Vagina (tissue), 2 donors: ENCODE data around the gene DTX4. TPM values are rescaled to one million over a fixed set of nuclear protein-coding genes. Genes with fewer than 3 reads are reported as not detected.

Experiments
- DNase-seq, 2 donors: peaks; one replicate each; pipeline ENCODE4 v3.0.0-alpha.2; 2017; ENCODE audit errors: extremely low spot score in 2 of 2
- H3K27ac ChIP-seq: fragments of 200-600 bp; sonication (generic); one replicate; pipeline ENCODE4 v1.5.1; 2019
- H3K27me3 ChIP-seq: fragments of 200-600 bp; sonication (generic); one replicate; pipeline ENCODE4 v1.5.1; 2019
- H3K36me3 ChIP-seq, 2 donors: fragments of 200-600 bp; sonication (generic); one replicate each; pipeline ENCODE4 v1.5.1; 2017 to 2019
- H3K4me1 ChIP-seq: fragments of 200-600 bp; sonication (generic); one replicate; pipeline ENCODE4 v1.5.1; 2019
- H3K4me3 ChIP-seq, 2 donors: fragments of 200-600 bp; sonication (generic); 1 replicate in 1 of 2; 2 replicates in 1 of 2; pipeline ENCODE4 v1.5.1; 2016 to 2019
- H3K9me3 ChIP-seq: fragments of 200-600 bp; sonication (generic); one replicate; pipeline ENCODE4 v1.5.1; 2019
- POLR2A ChIP-seq, 2 donors: fragments of 450-650 bp; IDR thresholded peaks; one replicate each; pipeline ENCODE4 v1.6.1; 2017; ENCODE audit warnings: antibody characterized with exemption in 2 of 2, mild to moderate bottlenecking in 2 of 2, moderate library complexity in 2 of 2
- POLR2AphosphoS5 ChIP-seq, 2 donors: sonication (generic); formaldehyde crosslinking; IDR thresholded peaks; one replicate each; pipeline ENCODE4 v1.9.0; 2017; ENCODE audit warnings: antibody characterized with exemption in 2 of 2, mild to moderate bottlenecking in 2 of 2, low read depth in 1 of 2; ENCODE audit not compliant: insufficient read depth in 1 of 2
- intact Hi-C: fragments of 100-400 bp; cut with DNase I; formaldehyde crosslinking; loops from one replicate; pipeline ENCODE4 v1.15.1; 2023
- total RNA-seq: library from RNA; depleted of rRNA; stranded (reverse); fragments of >200 nt; gene quantifications from one replicate; pipeline ENCODE4 v1.2.3, GENCODE V29; 2016
- TF ChIP-seq, protein P1 (sequence below), 3 experiments: fragments of 450-650 bp in 2 of 3; fragments of 200-600 bp in 1 of 3; sonication (generic) in 1 of 3; IDR thresholded peaks; one replicate each; pipeline ENCODE4 v1.5.1; 2017 to 2019; ENCODE audit warnings: antibody characterized with exemption in 3 of 3, mild to moderate bottlenecking in 2 of 3, moderate library complexity in 2 of 3

DTX4 gene
- total RNA-seq, 1 donor from 2014 or later: 8.1 TPM

GRCh38 chr11:59193587-59194130 lies 21.7 kb downstream of the DTX4 start:
- TF ChIP-seq POLR2A (IDR thresholded peaks at IDR 0.05) (no peak), POLR2AphosphoS5 (IDR thresholded peaks at IDR 0.05; ENCODE audit: insufficient read depth in 1 of 2, low read depth in 1 of 2) (no peak)
- TF ChIP-seq, protein P1, sequence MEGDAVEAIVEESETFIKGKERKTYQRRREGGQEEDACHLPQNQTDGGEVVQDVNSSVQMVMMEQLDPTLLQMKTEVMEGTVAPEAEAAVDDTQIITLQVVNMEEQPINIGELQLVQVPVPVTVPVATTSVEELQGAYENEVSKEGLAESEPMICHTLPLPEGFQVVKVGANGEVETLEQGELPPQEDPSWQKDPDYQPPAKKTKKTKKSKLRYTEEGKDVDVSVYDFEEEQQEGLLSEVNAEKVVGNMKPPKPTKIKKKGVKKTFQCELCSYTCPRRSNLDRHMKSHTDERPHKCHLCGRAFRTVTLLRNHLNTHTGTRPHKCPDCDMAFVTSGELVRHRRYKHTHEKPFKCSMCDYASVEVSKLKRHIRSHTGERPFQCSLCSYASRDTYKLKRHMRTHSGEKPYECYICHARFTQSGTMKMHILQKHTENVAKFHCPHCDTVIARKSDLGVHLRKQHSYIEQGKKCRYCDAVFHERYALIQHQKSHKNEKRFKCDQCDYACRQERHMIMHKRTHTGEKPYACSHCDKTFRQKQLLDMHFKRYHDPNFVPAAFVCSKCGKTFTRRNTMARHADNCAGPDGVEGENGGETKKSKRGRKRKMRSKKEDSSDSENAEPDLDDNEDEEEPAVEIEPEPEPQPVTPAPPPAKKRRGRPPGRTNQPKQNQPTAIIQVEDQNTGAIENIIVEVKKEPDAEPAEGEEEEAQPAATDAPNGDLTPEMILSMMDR (IDR thresholded peaks at IDR 0.05): no peak
- Histone ChIP-seq H3K36me3 (no peaks in the 10 kb centered on the region), H3K4me1 (no peaks in the 10 kb centered on the region), H3K27ac (no peak overlapping the region), H3K27me3 (no peaks in the 10 kb centered on the region), H3K4me3 (no peak overlapping the region), H3K9me3 (no peaks in the 10 kb centered on the region)
- intact Hi-C loops: no loop called here
- no peak for DNase-seq

DNA sequence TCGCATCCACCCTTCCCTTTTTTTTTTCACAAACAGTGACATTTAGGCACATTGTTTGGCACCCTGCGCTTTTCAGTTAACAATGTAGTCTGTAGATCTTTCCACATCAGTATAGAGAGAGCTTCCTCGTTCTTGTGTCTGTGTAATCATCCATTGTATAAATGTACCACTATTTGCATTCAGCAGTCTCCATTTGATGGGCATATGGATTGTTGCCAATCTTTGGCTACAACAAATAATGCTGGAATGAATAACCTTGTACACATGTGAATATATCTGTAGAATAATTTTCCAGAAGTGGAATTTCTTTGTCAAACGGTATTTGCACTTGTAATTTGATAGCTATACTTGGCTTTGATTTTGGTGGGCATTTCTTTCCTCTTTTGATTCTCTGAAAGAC lies 23.7 kb downstream of the DTX4 start:
- H3K9me3 ChIP-seq: no peaks in the 10 kb centered on the region
- H3K4me3 ChIP-seq: no peak overlapping the region
- H3K27me3 ChIP-seq: no peaks in the 10 kb centered on the region
- TF ChIP-seq POLR2AphosphoS5 (IDR thresholded peaks at IDR 0.05; ENCODE audit: insufficient read depth in 1 of 2, low read depth in 1 of 2) (no peak), POLR2A (IDR thresholded peaks at IDR 0.05) (no peak)
- TF ChIP-seq, protein P1 (IDR thresholded peaks at IDR 0.05): no peak
- H3K4me1 ChIP-seq: no peaks in the 10 kb centered on the region
- H3K27ac ChIP-seq: no peak overlapping the region
- no peak for DNase-seq
- intact Hi-C loops: no loop called here
- no peaks in the 10 kb centered on the region for H3K36me3 ChIP-seq

DNA sequence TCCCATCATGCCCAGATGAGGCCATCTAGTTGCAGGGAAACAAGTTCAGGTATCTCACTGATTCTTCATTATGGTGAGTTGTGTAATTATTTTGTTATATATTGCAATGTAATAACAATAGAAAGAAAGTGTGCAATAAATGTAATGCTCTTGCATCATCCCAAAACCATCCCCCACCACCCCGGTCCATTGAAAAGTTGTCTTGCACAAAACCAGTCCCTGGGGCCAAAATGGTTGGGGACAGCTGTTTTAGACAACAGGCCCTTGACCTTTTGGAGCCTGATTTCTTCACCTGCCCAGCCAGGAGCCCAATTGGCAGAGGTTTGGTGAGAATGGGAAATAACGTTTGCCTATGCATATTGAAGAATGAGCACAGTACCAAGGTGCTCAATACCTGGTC lies 24.8 kb downstream of the DTX4 start:
- intact Hi-C loops: no loop called here
- TF ChIP-seq, protein P1 (IDR thresholded peaks at IDR 0.05): no peak
- no peak for TF ChIP-seq POLR2AphosphoS5 (IDR thresholded peaks at IDR 0.05; ENCODE audit: insufficient read depth in 1 of 2, low read depth in 1 of 2)
- no peak for TF ChIP-seq POLR2A (IDR thresholded peaks at IDR 0.05)
- Histone ChIP-seq H3K4me3 (no peak overlapping the region), H3K9me3 (no peaks in the 10 kb centered on the region), H3K27ac (no peak overlapping the region), H3K36me3 (no peaks in the 10 kb centered on the region), H3K4me1 (no peaks in the 10 kb centered on the region), H3K27me3 (no peaks in the 10 kb centered on the region)
- no peak for DNase-seq

- no peak for DNase-seq
- intact Hi-C loops: no loop called here
Measured at GRCh38 chr11:59197991-59198390, 26.1 kb downstream of the DTX4 start.

GRCh38 chr11:59198726-59199125 lies 26.8 kb downstream of the DTX4 start:
- no peaks in the 10 kb centered on the region for H3K4me1 ChIP-seq
- H3K27me3 ChIP-seq: no peaks in the 10 kb centered on the region
- no peak overlapping the region for H3K27ac ChIP-seq
- H3K4me3 ChIP-seq: no peak overlapping the region
- H3K9me3 ChIP-seq: no peaks in the 10 kb centered on the region
- H3K36me3 ChIP-seq: no peaks in the 10 kb centered on the region
- TF ChIP-seq POLR2A (IDR thresholded peaks at IDR 0.05) (no peak), POLR2AphosphoS5 (IDR thresholded peaks at IDR 0.05; ENCODE audit: insufficient read depth in 1 of 2, low read depth in 1 of 2) (no peak)
- TF ChIP-seq, protein P1 (IDR thresholded peaks at IDR 0.05): no peak
- intact Hi-C loops: no loop called here
- no peak for DNase-seq

More at GRCh38 chr11:59197991-59198390, 26.1 kb downstream of the DTX4 start:
- no peaks in the 10 kb centered on the region for H3K4me1 ChIP-seq
- no peaks in the 10 kb centered on the region for H3K27me3 ChIP-seq
- no peak overlapping the region for H3K4me3 ChIP-seq
- no peaks in the 10 kb centered on the region for H3K36me3 ChIP-seq
- H3K27ac ChIP-seq: no peak overlapping the region
- H3K9me3 ChIP-seq: no peaks in the 10 kb centered on the region
- no peak for TF ChIP-seq POLR2A (IDR thresholded peaks at IDR 0.05)
- TF ChIP-seq, protein P1 (IDR thresholded peaks at IDR 0.05): no peak
- TF ChIP-seq POLR2AphosphoS5 (IDR thresholded peaks at IDR 0.05; ENCODE audit: insufficient read depth in 1 of 2, low read depth in 1 of 2): no peak
